C1 segment of cervical spinal cord (tissue), 14 donors: ENCODE measurements around the gene ITGA4.

ENCODE experiments used
- DNase-seq, 14 donors: peaks; one replicate each; lab custom pipeline; 2025; lab: John Stamatoyannopoulos, UW

The ITGA4 gene

GRCh38 chr2:181574321-181574720, 117.1 kb downstream of the ITGA4 start:
- peak in 1 of 14 donors; percentile 52 for DNase-seq

GRCh38 chr2:181575024-181575649, 118.0 kb downstream of the ITGA4 start:
- peak in 1 of 14 donors; percentile 73 for DNase-seq

GRCh38 chr2:181575650-181576025, 118.5 kb downstream of the ITGA4 start:
- DNase-seq = no peak

GRCh38 chr2:181576431-181576830, 119.2 kb downstream of the ITGA4 start:
- no peak for DNase-seq

GRCh38 chr2:181578829-181579228, 121.6 kb downstream of the ITGA4 start:
- no peak for DNase-seq

GRCh38 chr2:181581534-181581933, 124.3 kb downstream of the ITGA4 start:
- peak in 1 of 14 donors; percentile 22 for DNase-seq

GRCh38 chr2:181585732-181586131, 128.5 kb downstream of the ITGA4 start:
- peak in 1 of 14 donors; percentile 36 for DNase-seq
